HG03565 (cell line): Measurements from ENCODE around the gene OCRL.

ENCODE experiments used
- ATAC-seq: cut with Tn5 transposase; IDR thresholded peaks from one replicate; pipeline ENCODE4 v1.9.1; 2021; ENCODE audit warnings: mild to moderate bottlenecking, moderate library complexity; ENCODE audit not compliant: unreplicated experiment

Gene OCRL

GRCh38 chrX:129631849-129632248 lies 91.8 kb downstream of the OCRL start:
- ATAC-seq: no peak

GRCh38 chrX:129632443-129632842 lies 92.4 kb downstream of the OCRL start:
- ATAC-seq: no peak

- no peak for ATAC-seq
These were observed 94.5 kb downstream of the OCRL start for GRCh38 chrX:129634541-129634940.

GRCh38 chrX:129636175-129636681 lies 96.2 kb downstream of the OCRL start:
- no peak for ATAC-seq

GRCh38 chrX:129637217-129638109 lies 97.4 kb downstream of the OCRL start:
- no peak for ATAC-seq

- no peak for ATAC-seq
These were observed 98.9 kb downstream of the OCRL start for GRCh38 chrX:129638917-129639316.

GRCh38 chrX:129640737-129641136 lies 100.7 kb downstream of the OCRL start:
- no peak for ATAC-seq

GRCh38 chrX:129641469-129641868 lies 101.4 kb downstream of the OCRL start:
- ATAC-seq: no peak

- no peak for ATAC-seq
These were observed 101.9 kb downstream of the OCRL start for GRCh38 chrX:129641941-129642340.
